Mononuclear cell (primary cell): ENCODE results near the gene DOCK2. TPM values are rescaled to one million over a fixed set of nuclear protein-coding genes. Genes with fewer than 3 reads are reported as not detected.
"Not testable (repeated sequence)": the region's sequence is repeated elsewhere in the genome, so short reads cannot be mapped to it uniquely, and the experiment has no call there.

Experiments used
- H3K27me3 ChIP-seq: 2 replicates; pipeline ENCODE4 v1.6.0; 2011; ENCODE audit warnings: low read length, control low read depth; ENCODE audit not compliant: insufficient read depth
- H3K4me1 ChIP-seq: 2 replicates; pipeline ENCODE4 v1.5.1; 2011; ENCODE audit warnings: mild to moderate bottlenecking, low read length, control low read depth; ENCODE audit not compliant: insufficient read depth
- H3K4me3 ChIP-seq: 2 replicates; pipeline ENCODE4 v1.5.1; 2011; ENCODE audit warnings: mild to moderate bottlenecking, low read length, moderate library complexity
- H3K9me3 ChIP-seq: 2 replicates; pipeline ENCODE4 v1.5.1; 2011; ENCODE audit warnings: low read depth, mild to moderate bottlenecking, control low read depth, low read length
- total RNA-seq: library from RNA; depleted of rRNA; stranded (reverse); fragments of >200 nt; gene quantifications from one replicate; pipeline ENCODE4 v1.2.3, GENCODE V29; 2012

The DOCK2 gene
- 244 TPM for total RNA-seq

- peaks cover 54% of the 10 kb centered on the region for H3K4me1 ChIP-seq
- peak within 1 kb of the TSS; percentile 74 for H3K4me3 ChIP-seq
- no peaks in the 10 kb centered on the region for H3K27me3 ChIP-seq
- H3K9me3 ChIP-seq, result no peaks in the 10 kb centered on the region
Observed at GRCh38 chr5:169637085-169637548, at the start of gene DOCK2. DOCK2 (plus strand) TSS chr5:169637275; CDS start chr5:169637327, 52 bp downstream.

GRCh38 chr5:169590602-169591001, 46.5 kb upstream of the DOCK2 start:
- Histone ChIP-seq H3K9me3 (no peaks in the 10 kb centered on the region), H3K4me1 (no peaks in the 10 kb centered on the region), H3K27me3 (no peaks in the 10 kb centered on the region), H3K4me3 (no peak overlapping the region)

- no peaks in the 10 kb centered on the region for H3K4me1 ChIP-seq
- no peaks in the 10 kb centered on the region for H3K27me3 ChIP-seq
- H3K9me3 ChIP-seq, result no peaks in the 10 kb centered on the region
- no peak overlapping the region for H3K4me3 ChIP-seq
Observed at GRCh38 chr5:169591636-169592035, 45.4 kb upstream of the DOCK2 start.

- Histone ChIP-seq H3K4me3 (no peak overlapping the region), H3K27me3 (no peaks in the 10 kb centered on the region), H3K4me1 (no peaks in the 10 kb centered on the region), H3K9me3 (no peaks in the 10 kb centered on the region)
Observed at GRCh38 chr5:169592937-169593650, 44.0 kb upstream of the DOCK2 start.

- H3K4me3 ChIP-seq, result no peak overlapping the region
- H3K4me1 ChIP-seq, result no peaks in the 10 kb centered on the region
- H3K9me3 ChIP-seq, result no peaks in the 10 kb centered on the region
- no peaks in the 10 kb centered on the region for H3K27me3 ChIP-seq
Observed at GRCh38 chr5:169595172-169595820, 41.8 kb upstream of the DOCK2 start.

DNA sequence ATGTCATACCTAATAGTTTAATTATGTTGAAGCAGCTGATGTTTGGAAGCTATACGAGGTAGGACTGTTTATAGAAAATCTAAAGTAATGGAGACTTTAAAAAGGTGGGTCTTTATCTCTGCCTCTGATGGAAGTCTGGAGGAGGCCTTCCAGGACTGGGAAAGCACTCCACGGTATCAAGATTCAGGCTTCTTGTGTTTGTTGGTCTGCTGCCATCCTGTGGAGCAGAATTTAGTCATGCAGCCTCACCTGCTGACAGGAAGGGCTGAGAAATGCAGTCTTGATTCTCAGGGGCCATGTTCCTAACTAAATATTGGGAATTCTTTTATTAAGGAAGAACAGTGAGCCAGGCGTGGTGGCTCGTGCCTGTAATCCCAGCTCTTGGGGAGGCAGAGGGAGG, 37.6 kb upstream of the DOCK2 start:
- Histone ChIP-seq H3K4me1 (no peaks in the 10 kb centered on the region), H3K9me3 (no peaks in the 10 kb centered on the region), H3K27me3 (no peaks in the 10 kb centered on the region), H3K4me3 (no peak overlapping the region)

- H3K4me1 ChIP-seq, result no peaks in the 10 kb centered on the region
- H3K27me3 ChIP-seq, result no peaks in the 10 kb centered on the region
- no peaks in the 10 kb centered on the region for H3K9me3 ChIP-seq
- H3K4me3 ChIP-seq, result no peak overlapping the region
Observed at GRCh38 chr5:169602535-169602934, 34.5 kb upstream of the DOCK2 start.

- H3K27me3 ChIP-seq, result no peaks in the 10 kb centered on the region
- H3K9me3 ChIP-seq, result no peaks in the 10 kb centered on the region
- no peak overlapping the region for H3K4me3 ChIP-seq
- H3K4me1 ChIP-seq, result no peaks in the 10 kb centered on the region
Observed at GRCh38 chr5:169606279-169606678, 30.8 kb upstream of the DOCK2 start.

GRCh38 chr5:169607882-169608281, 29.2 kb upstream of the DOCK2 start:
- peaks cover 4% of the 10 kb centered on the region for H3K27me3 ChIP-seq
- H3K4me1 ChIP-seq, result no peaks in the 10 kb centered on the region
- no peak overlapping the region for H3K4me3 ChIP-seq
- H3K9me3 ChIP-seq, result no peaks in the 10 kb centered on the region

DNA sequence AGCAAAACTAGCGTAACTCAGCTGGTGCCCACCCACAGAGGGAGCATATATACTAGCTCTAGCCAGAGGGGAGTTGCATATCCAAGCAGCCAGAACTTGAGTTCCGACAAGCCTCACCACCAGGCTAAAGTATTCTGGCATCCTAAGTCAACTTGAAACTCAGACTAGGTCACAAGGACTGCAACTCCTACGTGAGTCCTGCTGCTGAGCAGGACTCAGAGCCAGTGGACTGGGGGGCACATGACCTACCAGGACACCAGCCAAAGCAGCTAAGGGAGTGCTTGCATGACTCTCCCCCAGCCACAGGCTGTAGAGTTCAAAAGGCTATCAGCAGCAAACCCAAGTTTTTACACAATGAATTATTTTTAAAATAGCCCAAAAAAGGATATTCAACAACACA, 27.4 kb upstream of the DOCK2 start:
- no peaks in the 10 kb centered on the region for H3K9me3 ChIP-seq
- no peaks in the 10 kb centered on the region for H3K4me1 ChIP-seq
- H3K27me3 ChIP-seq, result peaks cover 4% of the 10 kb centered on the region

DNA sequence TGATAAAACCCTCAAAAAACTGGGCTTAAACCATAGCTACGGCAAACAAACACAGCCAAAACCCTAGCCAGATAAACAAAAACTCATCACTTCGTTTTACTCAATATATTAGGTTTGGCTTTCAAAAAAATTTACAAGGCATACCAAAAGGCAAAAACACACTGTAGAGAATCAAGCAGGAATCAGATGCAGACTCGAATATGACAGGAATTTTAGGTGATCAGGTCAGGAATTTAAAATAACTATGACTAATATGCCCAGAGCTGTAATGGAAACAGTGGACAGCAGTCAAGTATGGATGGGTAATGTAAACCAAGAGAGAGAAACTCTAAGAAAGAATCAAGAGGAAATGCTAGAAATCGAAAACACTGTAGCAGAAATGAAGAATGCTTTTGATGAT, 26.5 kb upstream of the DOCK2 start:
- Histone ChIP-seq H3K9me3 (no peaks in the 10 kb centered on the region), H3K27me3 (peaks cover 4% of the 10 kb centered on the region), H3K4me1 (no peaks in the 10 kb centered on the region), H3K4me3 (no peak overlapping the region)

More for the DNA sequence above, 27.4 kb upstream of the DOCK2 start:
- no peak overlapping the region for H3K4me3 ChIP-seq

GRCh38 chr5:169615561-169615960, 21.5 kb upstream of the DOCK2 start:
- Histone ChIP-seq H3K4me3 (no peak overlapping the region), H3K27me3 (peaks cover 4% of the 10 kb centered on the region), H3K4me1 (no peaks in the 10 kb centered on the region), H3K9me3 (no peaks in the 10 kb centered on the region)

GRCh38 chr5:169624307-169624706, 12.8 kb upstream of the DOCK2 start:
- not testable (repeated sequence) for H3K27me3 ChIP-seq, H3K9me3 ChIP-seq, H3K4me1 ChIP-seq, H3K4me3 ChIP-seq

- Histone ChIP-seq H3K9me3 (no peaks in the 10 kb centered on the region), H3K4me3 (no peak overlapping the region)
Observed at GRCh38 chr5:169626779-169627178, 10.3 kb upstream of the DOCK2 start.

DNA sequence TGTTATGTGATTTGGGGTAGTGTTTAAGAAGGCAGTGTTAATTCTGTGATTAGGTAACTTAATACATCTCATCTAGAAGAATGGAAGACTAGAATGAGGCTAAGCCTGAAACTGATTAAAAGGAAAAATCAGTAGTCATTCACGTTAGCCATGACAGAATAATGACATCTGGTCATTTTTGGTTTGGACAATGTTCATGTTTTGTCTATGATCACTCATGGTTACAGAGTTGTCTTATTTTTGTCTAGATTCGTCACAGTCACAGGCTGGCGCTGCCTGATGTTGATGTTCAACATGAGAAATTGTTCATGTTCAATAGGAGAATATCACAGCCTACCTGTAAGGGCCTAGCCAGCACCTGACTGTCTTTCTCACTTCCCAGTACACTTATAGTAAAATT, 9.5 kb upstream of the DOCK2 start:
- H3K4me1 ChIP-seq, result no peaks in the 10 kb centered on the region
- H3K27me3 ChIP-seq, result no peaks in the 10 kb centered on the region

More at GRCh38 chr5:169626779-169627178, 10.3 kb upstream of the DOCK2 start:
- Histone ChIP-seq H3K27me3 (no peaks in the 10 kb centered on the region), H3K4me1 (no peaks in the 10 kb centered on the region)

GRCh38 chr5:169628892-169629291, 8.2 kb upstream of the DOCK2 start:
- Histone ChIP-seq H3K27me3 (no peaks in the 10 kb centered on the region), H3K4me3 (no peak overlapping the region), H3K9me3 (no peaks in the 10 kb centered on the region), H3K4me1 (no peaks in the 10 kb centered on the region)

More for the DNA sequence above, 9.5 kb upstream of the DOCK2 start:
- no peak overlapping the region for H3K4me3 ChIP-seq
- H3K9me3 ChIP-seq, result no peaks in the 10 kb centered on the region
